Left hindlimb (tissue), 1 donor: Measurements from ENCODE around the gene TRAF2.

ENCODE experiments used
- DNase-seq: peaks from one replicate; pipeline ENCODE4 v3.0.0-alpha.2; 2018

Gene TRAF2

DNA sequence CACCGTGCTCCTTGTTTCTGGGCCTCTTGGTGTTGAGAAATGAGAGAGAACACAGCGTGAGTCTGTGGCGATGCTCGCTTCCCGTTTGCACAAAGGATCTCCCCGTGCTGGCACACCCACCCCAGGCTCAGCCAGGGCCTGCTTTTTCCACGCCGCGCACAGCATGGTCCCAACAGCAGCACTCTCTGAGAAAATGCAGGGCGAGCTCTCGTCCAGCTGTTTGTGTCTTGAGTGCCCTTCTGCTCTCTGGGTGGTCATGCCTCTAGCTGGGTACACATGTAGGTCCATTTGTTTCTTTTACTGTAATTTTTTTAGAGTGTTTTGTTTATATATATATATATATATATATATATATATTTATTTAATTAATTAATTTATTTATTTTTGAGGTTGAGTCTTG, 31.6 kb downstream of the TRAF2 start:
- DNase-seq, result no peak

DNA sequence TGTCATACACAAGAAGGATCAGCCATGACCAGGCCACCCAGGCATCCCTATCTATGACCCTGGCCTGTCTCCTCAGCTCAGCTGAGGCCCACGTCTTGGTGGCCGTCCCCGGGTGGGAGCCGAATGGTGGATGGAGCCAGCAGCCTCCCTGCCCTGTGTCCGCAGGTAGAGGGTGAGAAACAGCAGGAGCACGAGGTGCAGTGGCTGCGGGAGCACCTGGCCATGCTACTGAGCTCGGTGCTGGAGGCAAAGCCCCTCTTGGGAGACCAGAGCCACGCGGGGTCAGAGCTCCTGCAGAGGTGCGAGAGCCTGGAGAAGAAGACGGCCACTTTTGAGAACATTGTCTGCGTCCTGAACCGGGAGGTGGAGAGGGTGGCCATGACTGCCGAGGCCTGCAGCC, 33.8 kb downstream of the TRAF2 start:
- DNase-seq, result no peak

DNA sequence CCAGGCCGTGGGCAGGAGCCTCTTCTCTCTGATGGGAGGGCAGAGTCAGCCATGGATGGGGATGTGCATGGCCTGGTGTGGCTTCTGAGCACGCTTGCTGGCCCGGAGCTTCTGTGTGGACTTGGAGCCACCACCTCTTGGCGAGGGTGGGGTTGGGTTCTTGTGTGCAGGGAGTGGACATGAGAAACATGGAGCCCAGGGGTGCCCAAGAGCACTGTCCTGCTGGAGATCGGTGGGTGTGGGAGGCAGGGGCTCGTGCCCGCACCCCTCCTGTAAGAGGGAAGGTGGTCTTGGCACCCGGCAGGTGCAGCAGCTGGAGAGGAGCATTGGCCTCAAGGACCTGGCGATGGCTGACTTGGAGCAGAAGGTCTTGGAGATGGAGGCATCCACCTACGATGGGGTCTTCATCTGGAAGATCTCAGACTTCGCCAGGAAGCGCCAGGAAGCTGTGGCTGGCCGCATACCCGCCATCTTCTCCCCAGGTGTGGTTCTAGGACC, 34.5 kb downstream of the TRAF2 start:
- no peak for DNase-seq

DNA sequence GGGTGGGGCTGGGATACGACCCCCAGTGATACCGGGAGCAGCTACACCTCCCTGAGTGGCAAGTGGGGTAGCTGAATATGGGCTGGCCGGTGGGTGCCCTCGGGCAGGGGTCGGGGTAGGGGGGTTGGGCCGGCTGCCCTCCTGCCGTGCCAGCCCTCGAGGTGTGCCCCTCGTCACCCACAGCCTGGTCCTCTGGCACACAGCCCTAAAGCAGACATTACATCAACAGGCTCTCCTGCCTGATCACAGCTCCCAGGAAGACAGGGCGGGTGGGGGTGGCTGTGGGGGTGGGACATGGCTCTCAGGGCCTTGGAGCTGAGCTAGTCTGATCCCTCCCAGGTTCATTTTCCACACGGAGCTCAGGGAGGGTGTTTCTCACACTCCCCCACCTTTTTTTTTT, 35.0 kb downstream of the TRAF2 start:
- DNase-seq, result no peak

DNA sequence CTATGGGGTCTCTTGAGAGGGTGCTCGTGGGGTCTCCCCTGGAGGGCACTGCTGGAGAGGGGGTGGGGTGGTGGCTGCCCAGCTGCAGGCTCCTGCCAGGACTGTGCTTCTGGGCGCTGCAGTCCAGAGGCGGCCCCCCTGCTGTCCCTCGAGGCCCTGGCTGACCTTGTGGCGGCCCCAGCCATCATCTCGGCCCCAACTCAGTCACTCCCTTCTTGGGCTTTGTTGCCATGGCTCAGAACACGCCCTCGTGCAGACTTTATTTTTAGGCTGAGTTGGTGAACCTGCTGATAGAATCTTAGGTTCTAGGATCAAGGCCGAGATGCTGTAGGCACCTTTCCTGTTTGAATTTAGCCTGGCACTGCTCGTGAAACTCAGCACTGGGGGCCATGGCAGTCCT, 35.4 kb downstream of the TRAF2 start:
- no peak for DNase-seq

DNA sequence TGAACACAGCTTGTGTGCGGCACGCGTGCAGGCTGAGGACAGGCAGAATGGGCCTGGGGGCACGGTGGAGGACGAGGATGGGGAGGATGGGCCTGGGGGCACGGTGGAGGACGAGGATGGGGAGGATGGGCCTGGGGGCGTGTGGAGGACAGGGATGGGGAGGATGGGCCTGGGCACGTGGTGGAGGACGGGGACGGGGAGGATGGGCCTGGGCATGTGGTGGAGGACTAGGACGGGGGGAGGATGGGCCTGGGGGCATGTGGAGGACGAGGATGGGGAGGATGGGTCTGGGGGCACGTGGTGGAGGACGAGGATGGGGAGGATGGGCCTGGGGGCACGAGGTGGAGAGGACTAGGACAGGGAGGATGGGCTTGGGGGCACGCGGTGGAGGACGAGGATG, 36.2 kb downstream of the TRAF2 start:
- no peak for DNase-seq

DNA sequence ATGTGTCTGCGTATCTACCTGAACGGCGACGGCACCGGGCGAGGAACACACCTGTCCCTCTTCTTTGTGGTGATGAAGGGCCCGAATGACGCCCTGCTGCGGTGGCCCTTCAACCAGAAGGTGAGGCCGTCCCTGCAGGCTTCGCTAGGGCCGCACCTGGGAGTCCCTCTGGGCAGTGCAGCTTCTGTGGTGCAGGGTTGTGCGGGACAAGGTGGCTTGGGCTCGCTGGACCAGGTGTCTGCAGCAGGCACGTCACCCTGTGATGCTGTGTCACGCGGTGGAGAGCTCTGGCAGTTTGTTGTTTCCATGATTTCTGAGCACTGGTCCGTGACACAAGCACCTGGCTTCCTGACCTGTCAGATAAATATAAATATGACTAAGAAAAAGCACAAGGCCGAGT, 37.6 kb downstream of the TRAF2 start:
- no peak for DNase-seq

DNA sequence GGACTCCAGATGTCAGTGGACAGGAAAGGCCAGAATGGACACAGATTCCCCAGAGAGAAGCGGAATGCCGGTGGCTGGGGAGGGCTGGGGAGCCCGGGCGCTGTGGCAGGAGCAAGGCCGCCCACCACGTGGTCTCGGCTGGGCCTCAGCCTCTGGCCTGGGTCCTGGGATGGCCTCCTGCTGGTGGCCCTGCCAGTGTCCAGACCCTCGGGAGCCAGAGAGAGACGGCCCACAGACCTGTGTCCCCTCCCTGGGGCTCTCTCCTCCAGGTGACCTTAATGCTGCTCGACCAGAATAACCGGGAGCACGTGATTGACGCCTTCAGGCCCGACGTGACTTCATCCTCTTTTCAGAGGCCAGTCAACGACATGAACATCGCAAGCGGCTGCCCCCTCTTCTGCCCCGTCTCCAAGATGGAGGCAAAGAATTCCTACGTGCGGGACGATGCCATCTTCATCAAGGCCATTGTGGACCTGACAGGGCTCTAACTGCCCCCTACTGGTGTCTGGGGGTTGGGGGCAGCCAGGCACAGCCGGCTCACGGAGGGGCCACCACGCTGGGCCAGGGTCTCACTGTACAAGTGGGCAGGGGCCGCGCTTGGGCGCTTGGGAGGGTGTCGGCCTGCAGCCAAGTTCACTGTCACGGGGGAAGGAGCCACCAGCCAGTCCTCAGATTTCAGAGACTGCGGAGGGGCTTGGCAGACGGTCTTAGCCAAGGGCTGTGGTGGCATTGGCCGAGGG, 39.3 kb downstream of the TRAF2 start:
- DNase-seq, result no peak

DNA sequence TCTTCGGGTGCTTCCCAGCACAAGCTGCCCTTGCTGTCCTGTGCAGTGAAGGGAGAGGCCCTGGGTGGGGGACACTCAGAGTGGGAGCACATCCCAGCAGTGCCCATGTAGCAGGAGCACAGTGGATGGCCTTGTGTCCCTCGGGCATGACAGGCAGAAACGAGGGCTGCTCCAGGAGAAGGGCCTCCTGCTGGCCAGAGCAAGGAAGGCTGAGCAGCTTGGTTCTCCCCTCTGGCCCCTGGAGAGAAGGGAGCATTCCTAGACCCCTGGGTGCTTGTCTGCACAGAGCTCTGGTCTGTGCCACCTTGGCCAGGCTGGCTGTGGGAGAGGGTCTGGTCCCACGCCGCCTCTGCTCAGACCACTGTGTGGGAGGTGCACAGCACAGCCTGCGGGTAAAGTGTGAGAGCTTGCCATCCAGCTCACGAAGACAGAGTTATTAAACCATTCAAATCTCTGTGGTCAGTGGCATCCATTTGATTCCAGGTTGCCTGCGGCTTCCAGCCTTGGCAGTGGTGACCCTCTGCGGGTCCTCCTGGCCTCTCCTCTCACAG, 39.9 kb downstream of the TRAF2 start:
- no peak for DNase-seq

DNA sequence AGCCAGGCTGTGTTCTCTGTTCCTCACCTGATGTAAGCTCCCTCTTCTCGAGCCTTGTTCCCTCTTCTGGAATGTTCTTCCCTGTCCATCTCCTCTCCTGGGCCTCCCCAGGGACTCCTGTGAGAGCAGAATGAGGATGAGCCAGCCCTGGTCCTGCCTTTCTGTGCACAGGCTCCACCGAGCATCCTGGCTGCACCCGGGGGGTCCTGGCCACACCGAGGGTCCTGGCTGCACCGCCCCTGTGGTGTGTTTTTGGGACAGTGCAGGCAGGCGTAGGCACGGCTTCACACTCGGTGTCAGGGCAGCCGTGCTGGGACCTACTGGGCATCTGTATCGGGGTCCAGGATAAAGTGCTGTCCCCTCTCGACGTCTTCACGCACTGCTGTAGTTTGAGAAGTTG, 40.4 kb downstream of the TRAF2 start:
- DNase-seq, result no peak

DNA sequence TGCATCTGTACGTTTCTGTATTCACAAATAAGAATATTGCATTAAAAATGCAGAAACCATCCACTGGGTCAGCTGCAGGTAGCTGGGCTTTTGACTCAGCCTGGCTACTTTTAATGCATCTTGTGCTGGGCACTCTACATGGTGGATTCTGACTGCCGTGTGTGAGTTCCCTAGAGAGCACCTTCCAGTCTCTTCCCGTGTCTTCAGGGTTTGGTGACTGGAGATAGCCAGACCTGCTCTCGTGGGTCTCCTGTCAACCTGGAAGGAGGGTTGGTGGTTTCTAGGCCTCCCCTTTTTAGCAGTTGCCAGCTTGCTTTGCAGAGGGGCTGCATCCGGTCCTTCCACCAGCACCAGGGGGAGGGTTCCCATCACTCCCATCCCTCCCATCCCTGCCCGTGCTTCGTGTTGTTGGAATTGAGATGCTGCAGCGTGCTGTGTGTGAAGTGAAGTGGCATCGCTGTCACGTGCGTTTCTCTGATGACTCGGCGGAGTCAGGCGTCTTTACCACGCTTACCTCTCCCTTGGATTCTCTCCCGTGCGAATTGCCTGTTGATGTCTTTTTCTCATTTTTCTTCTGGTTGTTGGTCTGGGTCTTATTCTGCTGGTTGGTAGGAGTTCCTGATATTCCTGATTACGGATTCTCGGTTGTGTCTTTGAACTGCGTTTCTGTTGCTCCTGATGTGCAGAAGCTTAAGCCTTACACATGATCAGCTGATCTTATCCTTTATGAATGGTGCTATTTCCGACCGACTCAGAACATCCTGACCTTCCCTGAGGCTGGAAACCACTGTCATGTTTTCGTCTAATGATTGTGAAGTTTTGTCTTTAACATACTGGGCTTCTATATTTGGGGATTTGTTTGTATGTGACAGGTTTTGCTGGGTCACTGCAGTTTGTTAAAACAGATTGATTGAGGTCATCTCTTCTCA, 41.3 kb downstream of the TRAF2 start:
- DNase-seq, result no peak

DNA sequence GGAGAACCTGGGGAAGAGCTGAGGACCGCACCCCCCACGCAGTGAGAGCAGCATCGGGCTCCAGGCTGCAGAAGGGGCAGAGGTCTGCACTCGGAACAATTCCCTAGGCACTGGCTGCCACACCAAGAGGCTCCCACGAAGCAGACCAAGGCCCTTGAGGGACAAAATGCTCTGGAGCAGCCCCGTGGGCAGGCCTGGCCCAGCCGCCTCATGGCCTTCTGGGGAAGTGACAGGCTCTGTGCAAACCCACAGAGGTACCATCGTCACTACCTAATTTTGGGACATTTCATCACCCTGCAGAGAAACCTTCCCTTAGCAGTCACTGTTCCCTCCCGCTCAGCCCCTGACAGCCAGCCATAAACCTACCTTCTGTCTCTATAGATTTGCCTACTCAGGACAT, 42.3 kb downstream of the TRAF2 start:
- DNase-seq, result no peak

DNA sequence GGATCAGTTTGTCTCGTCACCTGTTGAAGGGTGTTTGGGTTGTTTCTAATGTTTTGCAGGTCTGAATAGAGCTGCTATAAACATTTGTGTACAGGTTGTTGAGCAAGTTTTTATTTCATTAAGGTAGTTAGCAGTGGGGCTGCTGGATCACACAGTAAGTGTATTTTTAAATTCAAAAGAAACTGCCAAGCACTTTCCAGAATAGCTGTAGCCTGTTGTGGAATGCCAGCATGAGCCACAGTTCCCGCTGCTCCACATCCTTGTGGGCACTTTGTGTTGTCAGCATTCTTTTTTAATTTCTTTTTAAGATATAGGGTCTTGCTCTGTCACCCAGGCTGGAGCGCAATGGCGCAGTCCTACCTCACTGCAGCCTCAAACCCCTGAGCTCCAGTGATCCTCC, 43.7 kb downstream of the TRAF2 start:
- no peak for DNase-seq

DNA sequence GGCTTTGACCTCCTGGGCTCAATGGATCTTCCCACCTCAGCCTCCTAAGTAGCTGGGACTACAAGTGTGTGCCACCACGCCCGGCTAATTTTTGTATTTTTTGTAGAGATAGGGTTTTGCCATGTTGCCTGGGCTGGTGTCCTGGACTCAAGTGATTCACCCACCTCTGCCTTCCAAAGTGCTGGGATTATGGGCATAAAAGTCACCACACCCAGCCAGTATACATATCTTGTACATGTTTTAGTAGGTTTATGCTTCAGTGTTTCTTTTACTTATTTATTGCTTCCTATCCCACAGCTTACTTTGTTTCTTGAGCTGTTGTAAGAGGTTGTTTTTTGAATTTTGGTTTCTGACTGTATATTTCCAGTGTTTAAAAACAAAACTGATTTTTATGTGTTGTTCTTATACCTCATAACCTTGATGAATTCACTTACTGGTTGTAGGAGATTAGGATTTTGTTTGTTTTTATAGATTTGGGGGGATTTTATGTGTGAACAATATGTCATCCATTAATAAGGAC, 45.4 kb downstream of the TRAF2 start:
- no peak for DNase-seq

DNA sequence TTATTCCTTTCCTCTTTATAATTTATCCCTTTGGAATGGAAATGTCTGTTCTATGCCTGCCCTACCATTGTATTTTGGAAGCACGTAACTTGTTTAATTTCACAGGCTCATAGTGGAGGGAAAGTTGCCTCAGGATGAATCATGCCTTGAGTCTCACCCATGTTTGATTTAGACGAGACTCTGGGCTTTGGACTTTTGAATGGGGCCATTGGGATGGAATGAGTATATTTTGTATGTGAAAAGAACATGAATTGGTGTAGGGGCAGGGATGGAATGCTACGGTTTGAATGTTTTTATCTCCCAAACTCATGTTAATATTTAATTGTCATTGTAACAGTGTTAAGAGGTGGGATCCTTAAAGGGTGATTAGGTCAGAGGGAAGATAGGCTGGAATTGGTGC, 48.0 kb downstream of the TRAF2 start:
- no peak for DNase-seq

DNA sequence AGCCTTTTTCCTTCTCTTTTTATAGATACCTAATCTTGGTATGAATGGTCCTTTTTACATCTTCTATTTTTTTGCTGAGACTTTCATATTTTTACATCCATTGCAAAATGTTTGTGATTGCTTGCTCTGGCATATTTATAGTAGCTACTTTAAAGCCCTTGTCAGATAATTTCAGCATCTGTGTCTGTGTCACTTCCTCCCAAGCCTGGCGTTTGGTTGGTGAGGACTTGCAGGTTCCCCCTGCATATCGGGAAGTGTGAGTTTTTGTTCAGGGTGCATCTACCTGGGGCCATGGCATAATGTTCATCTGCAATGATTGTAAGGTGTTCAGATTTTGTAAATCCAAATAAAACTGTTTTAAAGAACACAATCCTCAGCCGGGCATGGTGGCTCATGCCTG, 49.3 kb downstream of the TRAF2 start:
- DNase-seq, result no peak

DNA sequence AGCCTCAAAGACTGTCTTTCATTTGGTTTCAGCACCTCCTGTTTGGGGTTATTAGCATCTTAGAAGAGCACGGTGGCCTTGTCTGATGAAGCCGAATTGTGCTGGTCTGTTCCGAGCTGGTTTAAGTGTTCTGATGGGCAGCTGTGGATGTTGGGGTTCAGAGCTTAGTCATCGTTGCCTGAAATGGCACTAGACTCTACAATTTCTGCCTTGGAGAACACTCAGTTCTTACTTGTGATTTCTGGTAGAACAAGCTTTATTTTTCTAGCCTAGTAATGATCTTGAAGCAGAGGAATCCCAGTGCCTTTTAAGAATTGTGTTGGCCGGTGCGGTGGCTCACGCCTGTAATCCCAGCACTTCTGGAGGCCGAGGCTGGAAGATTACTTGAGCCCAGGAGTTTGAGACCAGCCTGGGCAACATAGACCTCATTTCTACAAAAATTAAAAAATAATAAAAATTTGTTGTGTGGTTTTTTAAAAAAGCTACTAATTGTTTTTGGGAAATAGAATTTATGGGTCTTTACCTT, 50.4 kb downstream of the TRAF2 start:
- DNase-seq, result no peak

DNA sequence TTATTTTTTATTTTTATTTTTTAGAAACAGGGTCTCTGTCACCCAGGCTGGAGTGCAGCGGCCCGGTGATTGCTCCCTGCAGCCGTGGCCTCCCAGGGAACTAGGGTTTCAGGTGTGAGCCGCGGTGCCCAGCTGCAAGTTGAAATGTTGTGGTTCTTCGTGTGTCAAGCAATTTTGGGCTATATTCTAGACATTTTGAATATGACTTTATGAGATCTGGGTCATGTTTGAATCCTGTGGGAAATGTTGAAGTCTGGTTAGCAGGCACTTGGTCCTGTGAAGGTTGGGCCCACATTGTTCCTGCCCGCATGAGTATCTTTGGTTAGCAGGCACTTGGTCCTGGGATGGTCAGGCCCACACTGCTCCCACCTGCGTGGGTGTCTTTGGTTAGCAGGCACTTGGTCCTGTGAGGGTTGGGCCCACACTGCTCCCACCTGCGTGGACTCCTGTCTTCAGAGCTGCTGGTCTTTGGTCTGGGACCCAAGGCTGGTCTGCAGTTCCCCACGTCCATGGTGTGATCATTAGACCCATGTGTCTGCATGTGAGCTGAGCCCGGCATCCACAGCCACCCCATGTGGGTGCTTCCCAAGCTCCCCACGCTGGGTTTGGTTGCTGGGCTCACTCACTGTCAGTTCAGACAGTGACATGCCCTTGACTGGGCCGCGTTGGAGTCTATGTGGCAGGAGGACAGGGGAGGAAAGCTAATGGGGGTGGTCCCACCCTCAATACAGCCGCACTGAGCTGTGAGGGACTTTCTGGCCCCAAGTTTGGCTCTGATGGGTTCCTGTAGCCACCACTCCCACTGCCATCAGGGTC, 51.1 kb downstream of the TRAF2 start:
- DNase-seq, result no peak

DNA sequence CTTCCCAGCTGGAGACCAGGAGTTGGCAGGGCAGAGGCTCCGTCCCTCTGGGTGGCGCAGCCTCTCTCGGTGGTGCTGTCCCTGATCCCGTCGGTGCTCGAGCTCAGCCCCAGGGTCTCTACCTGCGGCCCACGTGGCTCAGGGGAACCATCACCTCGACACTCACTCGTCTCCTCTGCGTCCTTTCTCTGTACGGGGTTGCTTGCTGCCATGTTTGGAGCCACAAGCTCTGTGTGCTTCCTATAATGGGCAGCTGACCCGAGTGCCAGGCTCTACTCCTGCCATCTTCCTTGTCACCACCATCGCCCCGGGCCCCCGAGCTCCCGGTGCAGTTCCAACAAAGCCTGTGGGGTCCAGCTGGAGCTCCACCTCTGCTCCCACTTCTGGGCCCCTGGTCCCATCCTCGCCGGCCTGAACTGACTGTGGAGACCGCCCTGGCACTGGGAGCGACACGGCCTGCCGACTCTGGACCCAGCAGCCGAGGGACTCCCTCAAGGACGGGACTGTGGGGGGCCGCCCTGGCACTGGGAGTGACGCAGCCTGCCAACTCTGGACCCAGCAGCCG, 53.2 kb downstream of the TRAF2 start:
- no peak for DNase-seq

DNA sequence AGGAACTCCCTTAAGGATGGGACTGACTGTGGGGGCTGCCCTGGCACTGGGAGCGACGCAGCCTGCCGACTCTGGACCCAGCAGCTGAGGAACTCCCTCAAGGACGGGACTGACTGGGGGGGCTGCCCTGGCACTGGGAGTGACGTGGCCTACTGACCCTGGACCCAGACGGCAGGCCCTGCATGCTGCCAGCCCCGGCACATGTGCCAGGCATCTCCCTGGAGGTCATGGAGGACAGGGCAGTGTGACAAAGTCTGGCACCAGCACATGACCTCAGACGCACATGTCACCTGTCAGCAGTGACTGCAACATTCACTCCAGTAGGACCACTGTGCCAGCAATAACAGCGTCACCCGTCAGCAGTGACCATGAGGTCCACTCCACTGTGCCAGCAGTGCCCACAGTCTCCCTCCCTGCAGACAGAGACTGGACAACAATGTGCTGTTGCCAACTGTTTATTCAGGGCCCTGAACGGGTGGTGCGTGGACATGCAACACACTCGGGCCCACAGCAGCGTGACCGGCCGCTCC, 53.7 kb downstream of the TRAF2 start:
- DNase-seq, result no peak

DNA sequence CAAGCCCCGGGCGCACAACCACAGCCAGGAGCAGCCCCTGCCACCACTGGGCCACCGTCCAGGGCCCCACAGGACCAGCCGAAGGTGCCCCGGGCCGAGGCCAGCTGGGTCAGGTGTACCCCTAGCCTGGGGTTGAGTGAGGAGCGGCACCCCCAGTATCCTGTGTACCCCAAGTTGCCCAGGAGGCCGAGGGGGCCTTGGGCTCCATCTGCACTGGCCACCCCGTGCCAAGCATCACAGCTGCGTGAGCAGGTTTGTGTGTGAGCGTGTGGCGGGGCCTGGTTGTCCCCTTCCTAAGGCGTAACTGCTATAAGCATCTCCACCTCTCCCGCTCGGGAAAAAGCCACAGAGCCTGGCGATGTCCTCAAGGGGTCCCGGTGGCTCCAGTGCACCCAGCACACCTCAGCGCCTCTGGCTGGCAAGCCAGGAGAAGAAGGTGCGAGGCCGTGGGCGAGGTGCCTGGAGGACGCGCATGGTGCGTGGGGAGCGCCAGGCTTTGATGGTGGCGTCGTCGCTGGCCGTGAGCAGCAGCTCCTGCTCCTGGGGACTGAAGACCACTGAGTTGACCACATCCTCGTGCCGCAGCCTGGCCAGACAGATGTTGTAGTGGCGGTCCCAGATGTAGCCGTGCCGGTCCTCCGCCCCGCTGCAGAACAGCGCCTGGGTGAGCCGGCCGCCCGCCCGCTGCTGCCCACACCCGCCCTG, 54.4 kb downstream of the TRAF2 start:
- DNase-seq, result no peak
